GM19397 (cell line): ENCODE results near the gene CAPZB.
"Not testable (repeated sequence)": the region's sequence is repeated elsewhere in the genome, so short reads cannot be mapped to it uniquely, and the experiment has no call there.

ENCODE experiments used
- ATAC-seq: cut with Tn5 transposase; IDR thresholded peaks from one replicate; pipeline ENCODE4 v1.9.1; 2021; ENCODE audit warnings: mild to moderate bottlenecking, moderate library complexity; ENCODE audit not compliant: unreplicated experiment

CAPZB gene

GRCh38 chr1:19499887-19500286, 14.5 kb upstream of the CAPZB start:
- not testable (repeated sequence) for ATAC-seq

GRCh38 chr1:19497443-19497842, 12.1 kb upstream of the CAPZB start:
- ATAC-seq: not testable (repeated sequence)

- ATAC-seq: no peak
Measured at GRCh38 chr1:19496527-19496874, 11.2 kb upstream of the CAPZB start.

- ATAC-seq: no peak
Measured at GRCh38 chr1:19495799-19496526, 10.6 kb upstream of the CAPZB start.

- ATAC-seq: no peak
Measured at GRCh38 chr1:19495000-19495656, 9.8 kb upstream of the CAPZB start.

GRCh38 chr1:19493547-19493946, 8.2 kb upstream of the CAPZB start:
- ATAC-seq: no peak

GRCh38 chr1:19489996-19490395, 4.7 kb upstream of the CAPZB start:
- ATAC-seq: no peak

GRCh38 chr1:19488136-19488535, 2.8 kb upstream of the CAPZB start:
- no peak for ATAC-seq

GRCh38 chr1:19484798-19485361, 459 bp downstream of the CAPZB start:
- ATAC-seq: peak; percentile 18

- ATAC-seq: no peak
Measured at GRCh38 chr1:19484338-19484797, 971 bp downstream of the CAPZB start.

- ATAC-seq: no peak
Measured at GRCh38 chr1:19483691-19484090, 1.6 kb downstream of the CAPZB start.

GRCh38 chr1:19483261-19483660, 2.1 kb downstream of the CAPZB start:
- no peak for ATAC-seq

- ATAC-seq: no peak
Measured at GRCh38 chr1:19481826-19482398, 3.4 kb downstream of the CAPZB start.

GRCh38 chr1:19480282-19480681, 5.1 kb downstream of the CAPZB start:
- no peak for ATAC-seq

- ATAC-seq: no peak
Measured at GRCh38 chr1:19479351-19480120, 5.8 kb downstream of the CAPZB start.

- no peak for ATAC-seq
Measured at GRCh38 chr1:19478322-19478721, 7.0 kb downstream of the CAPZB start.

- ATAC-seq: peak; percentile 42
Measured at GRCh38 chr1:19477284-19478249, 7.8 kb downstream of the CAPZB start.

- peak; percentile 42 for ATAC-seq
Measured at GRCh38 chr1:19476450-19477190, 8.7 kb downstream of the CAPZB start.

- ATAC-seq: no peak
Measured at GRCh38 chr1:19475296-19475695, 10.0 kb downstream of the CAPZB start.
